ENCODE measurements around the gene CACNG1.

- TF ChIP-seq, protein P1, sequence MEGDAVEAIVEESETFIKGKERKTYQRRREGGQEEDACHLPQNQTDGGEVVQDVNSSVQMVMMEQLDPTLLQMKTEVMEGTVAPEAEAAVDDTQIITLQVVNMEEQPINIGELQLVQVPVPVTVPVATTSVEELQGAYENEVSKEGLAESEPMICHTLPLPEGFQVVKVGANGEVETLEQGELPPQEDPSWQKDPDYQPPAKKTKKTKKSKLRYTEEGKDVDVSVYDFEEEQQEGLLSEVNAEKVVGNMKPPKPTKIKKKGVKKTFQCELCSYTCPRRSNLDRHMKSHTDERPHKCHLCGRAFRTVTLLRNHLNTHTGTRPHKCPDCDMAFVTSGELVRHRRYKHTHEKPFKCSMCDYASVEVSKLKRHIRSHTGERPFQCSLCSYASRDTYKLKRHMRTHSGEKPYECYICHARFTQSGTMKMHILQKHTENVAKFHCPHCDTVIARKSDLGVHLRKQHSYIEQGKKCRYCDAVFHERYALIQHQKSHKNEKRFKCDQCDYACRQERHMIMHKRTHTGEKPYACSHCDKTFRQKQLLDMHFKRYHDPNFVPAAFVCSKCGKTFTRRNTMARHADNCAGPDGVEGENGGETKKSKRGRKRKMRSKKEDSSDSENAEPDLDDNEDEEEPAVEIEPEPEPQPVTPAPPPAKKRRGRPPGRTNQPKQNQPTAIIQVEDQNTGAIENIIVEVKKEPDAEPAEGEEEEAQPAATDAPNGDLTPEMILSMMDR (IDR thresholded peaks at IDR 0.05; ENCODE audit: low read depth, low read length): no peak
- no peak for TF ChIP-seq POLR2A (IDR thresholded peaks at IDR 0.05; ENCODE audit: extremely low read depth, insufficient read length)
- TF ChIP-seq, protein P2, sequence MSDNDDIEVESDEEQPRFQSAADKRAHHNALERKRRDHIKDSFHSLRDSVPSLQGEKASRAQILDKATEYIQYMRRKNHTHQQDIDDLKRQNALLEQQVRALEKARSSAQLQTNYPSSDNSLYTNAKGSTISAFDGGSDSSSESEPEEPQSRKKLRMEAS (IDR thresholded peaks at IDR 0.05; ENCODE audit: low read depth, low read length): no peak
These were observed 10.7 kb downstream of the CACNG1 start for GRCh38 chr17:67055041-67055443.
